Panc1 (cell line): ENCODE results near the gene KCNMB1. TPM values are rescaled to one million over a fixed set of nuclear protein-coding genes. Genes with fewer than 3 reads are reported as not detected.

Experiments used
- ATAC-seq: fragments of 200-7000 bp; cut with Tn5 transposase; 2 replicates; pipeline ENCODE4 v1.9.1; 2020; ENCODE audit warnings: mild to moderate bottlenecking, moderate library complexity
- BruUV-seq: library from RNA; stranded (reverse); fragments of 400-500 nt; replicated peaks from 2 replicates; lab custom pipeline; 2021; lab: Mats Ljungman, UMichigan
- CTCF ChIA-PET: fragments of 300-600 bp; sonication (Branson Sonifier 250); formaldehyde crosslinking; loops from one replicate; lab custom pipeline; 2022; ENCODE audit warnings: antibody characterized with exemption; lab: Charles Lee
- POLR2A ChIA-PET: fragments of 300-600 bp; sonication (Branson Sonifier 250); formaldehyde crosslinking; loops from one replicate; lab custom pipeline; 2022; ENCODE audit warnings: antibody characterized with exemption; lab: Charles Lee
- DNase-seq: peaks from one replicate; pipeline ENCODE4 v3.0.0-alpha.2; 2010; ENCODE audit warnings: low read depth, low spot score
- H3K27ac ChIP-seq: 2 replicates; pipeline ENCODE4 v1.5.1; 2011; ENCODE audit warnings: mild to moderate bottlenecking, low read length, inconsistent platforms
- H3K27me3 ChIP-seq: fragments of 200-500 bp; sonication (Bioruptor generic); 2 replicates; pipeline ENCODE4 v1.6.0; 2014; ENCODE audit warnings: low read length, inconsistent platforms; ENCODE audit not compliant: control insufficient read depth, insufficient read depth
- H3K36me3 ChIP-seq: fragments of 200-500 bp; sonication (Bioruptor generic); 2 replicates; pipeline ENCODE4 v1.5.1; 2014; ENCODE audit warnings: inconsistent platforms, mild to moderate bottlenecking, low read length, moderate library complexity; ENCODE audit not compliant: control insufficient read depth, insufficient read depth
- H3K4me1 ChIP-seq: 2 replicates; pipeline ENCODE4 v1.5.1; 2011; ENCODE audit warnings: inconsistent platforms, mild to moderate bottlenecking, low read length, moderate library complexity; ENCODE audit not compliant: control insufficient read depth, insufficient read depth
- H3K4me3 ChIP-seq, 2 experiments: 2 replicates each; pipeline ENCODE4 v1.5.1; 2011 to 2012; ENCODE audit warnings: low read depth in 2 of 2, low read length in 2 of 2, mild to moderate bottlenecking in 2 of 2, inconsistent platforms in 1 of 2, moderate library complexity in 1 of 2
- H3K9me3 ChIP-seq: fragments of 200-500 bp; sonication (Bioruptor generic); 2 replicates; pipeline ENCODE4 v1.5.1; 2014; ENCODE audit warnings: low read depth, mild to moderate bottlenecking, inconsistent platforms, low read length, moderate library complexity; ENCODE audit not compliant: control insufficient read depth, insufficient read depth
- CTCF ChIP-seq: fragments of 450-650 bp; IDR thresholded peaks from 2 replicates; pipeline ENCODE4 v1.5.1; 2017; ENCODE audit warnings: mild to moderate bottlenecking
- POLR2AphosphoS5 ChIP-seq: IDR thresholded peaks from 2 replicates; pipeline ENCODE4 v1.6.1; 2012; ENCODE audit warnings: mild to moderate bottlenecking, low read depth, low read length, moderate library complexity
- SIN3A ChIP-seq: IDR thresholded peaks from 2 replicates; pipeline ENCODE4 v1.6.1; 2012; ENCODE audit warnings: low read depth, mild to moderate bottlenecking, low read length, moderate library complexity, borderline replicate concordance; ENCODE audit not compliant: insufficient read depth
- TCF7L2 ChIP-seq: IDR thresholded peaks from 2 replicates; pipeline ENCODE4 v1.6.1; 2011; ENCODE audit warnings: mild to moderate bottlenecking, low read depth, low read length, inconsistent platforms
- in situ Hi-C: cut with HindIII; loops from 2 replicates; pipeline ENCODE4 v1.10.0; 2016; ENCODE audit warnings: low sequenced_read_pairs, low pct_unique_long_range_greater_than_20kb
- intact Hi-C: fragments of 100-400 bp; cut with micrococcal nuclease; formaldehyde crosslinking; loops from one replicate; pipeline ENCODE4 v1.10.0; 2022; ENCODE audit not compliant: unreplicated experiment
- total RNA-seq: library from RNA; stranded (reverse); gene quantifications from one replicate; pipeline ENCODE4 v1.2.1, GENCODE V29; 2021; ENCODE audit not compliant: unreplicated experiment
- TF ChIP-seq, protein P1 (sequence below), 2 experiments: IDR thresholded peaks; 2 replicates each; pipeline ENCODE4 v1.6.1; 2011 to 2012; ENCODE audit warnings: low read depth in 2 of 2, control low read depth in 1 of 2, low read length in 1 of 2, mild to moderate bottlenecking in 1 of 2, moderate library complexity in 1 of 2; ENCODE audit not compliant: insufficient read depth in 1 of 2

The KCNMB1 gene
- total RNA-seq, 1 experiment from 2014 or later: not detected

DNA sequence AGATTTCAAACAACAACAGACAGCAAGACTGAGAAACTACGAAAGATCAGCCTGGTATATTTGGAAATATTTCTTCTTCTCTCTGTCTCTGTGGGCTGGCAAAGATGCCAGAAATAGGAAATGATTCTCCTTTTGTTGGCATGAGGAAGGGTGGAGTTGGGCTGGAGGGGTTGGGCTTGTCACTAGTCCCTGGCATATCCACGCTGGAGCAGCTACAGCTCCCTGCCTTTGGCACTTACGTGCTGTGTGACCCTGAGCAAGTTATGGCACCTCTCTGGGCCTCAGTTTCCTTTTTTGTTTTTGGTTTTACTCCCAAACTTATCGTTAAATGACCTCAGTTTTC is 354 bp upstream of the KCNMB1 start:
- in situ Hi-C loops: no loop called here
- intact Hi-C loops: no loop called here
- no peaks in the 10 kb centered on the region for H3K9me3 ChIP-seq
- DNase-seq (no peak), ATAC-seq (no peak)
- no peak overlapping the region for H3K27ac ChIP-seq
- POLR2A ChIA-PET: interaction anchor here (0.6 kb wide), 1 partner anchor 111 kb away, joined by 17 read pairs; no protein-coding TSS in a partner anchor
- no TSS peak for BruUV-seq
- TF ChIP-seq POLR2AphosphoS5 (no peak), TCF7L2 (no peak), CTCF (no peak), SIN3A (no peak)
- TF ChIP-seq, protein P1, sequence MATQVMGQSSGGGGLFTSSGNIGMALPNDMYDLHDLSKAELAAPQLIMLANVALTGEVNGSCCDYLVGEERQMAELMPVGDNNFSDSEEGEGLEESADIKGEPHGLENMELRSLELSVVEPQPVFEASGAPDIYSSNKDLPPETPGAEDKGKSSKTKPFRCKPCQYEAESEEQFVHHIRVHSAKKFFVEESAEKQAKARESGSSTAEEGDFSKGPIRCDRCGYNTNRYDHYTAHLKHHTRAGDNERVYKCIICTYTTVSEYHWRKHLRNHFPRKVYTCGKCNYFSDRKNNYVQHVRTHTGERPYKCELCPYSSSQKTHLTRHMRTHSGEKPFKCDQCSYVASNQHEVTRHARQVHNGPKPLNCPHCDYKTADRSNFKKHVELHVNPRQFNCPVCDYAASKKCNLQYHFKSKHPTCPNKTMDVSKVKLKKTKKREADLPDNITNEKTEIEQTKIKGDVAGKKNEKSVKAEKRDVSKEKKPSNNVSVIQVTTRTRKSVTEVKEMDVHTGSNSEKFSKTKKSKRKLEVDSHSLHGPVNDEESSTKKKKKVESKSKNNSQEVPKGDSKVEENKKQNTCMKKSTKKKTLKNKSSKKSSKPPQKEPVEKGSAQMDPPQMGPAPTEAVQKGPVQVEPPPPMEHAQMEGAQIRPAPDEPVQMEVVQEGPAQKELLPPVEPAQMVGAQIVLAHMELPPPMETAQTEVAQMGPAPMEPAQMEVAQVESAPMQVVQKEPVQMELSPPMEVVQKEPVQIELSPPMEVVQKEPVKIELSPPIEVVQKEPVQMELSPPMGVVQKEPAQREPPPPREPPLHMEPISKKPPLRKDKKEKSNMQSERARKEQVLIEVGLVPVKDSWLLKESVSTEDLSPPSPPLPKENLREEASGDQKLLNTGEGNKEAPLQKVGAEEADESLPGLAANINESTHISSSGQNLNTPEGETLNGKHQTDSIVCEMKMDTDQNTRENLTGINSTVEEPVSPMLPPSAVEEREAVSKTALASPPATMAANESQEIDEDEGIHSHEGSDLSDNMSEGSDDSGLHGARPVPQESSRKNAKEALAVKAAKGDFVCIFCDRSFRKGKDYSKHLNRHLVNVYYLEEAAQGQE (IDR thresholded peaks at IDR 0.05; ENCODE audit: insufficient read depth in 1 of 2, low read depth in 2 of 2, low read length in 1 of 2): no peak
- CTCF ChIA-PET: no interaction called here
- H3K27me3 ChIP-seq: peaks cover 2% of the 10 kb centered on the region
- H3K4me3 ChIP-seq: no peak overlapping the region
- no peaks in the 10 kb centered on the region for H3K4me1 ChIP-seq
- H3K36me3 ChIP-seq: no peaks in the 10 kb centered on the region

DNA sequence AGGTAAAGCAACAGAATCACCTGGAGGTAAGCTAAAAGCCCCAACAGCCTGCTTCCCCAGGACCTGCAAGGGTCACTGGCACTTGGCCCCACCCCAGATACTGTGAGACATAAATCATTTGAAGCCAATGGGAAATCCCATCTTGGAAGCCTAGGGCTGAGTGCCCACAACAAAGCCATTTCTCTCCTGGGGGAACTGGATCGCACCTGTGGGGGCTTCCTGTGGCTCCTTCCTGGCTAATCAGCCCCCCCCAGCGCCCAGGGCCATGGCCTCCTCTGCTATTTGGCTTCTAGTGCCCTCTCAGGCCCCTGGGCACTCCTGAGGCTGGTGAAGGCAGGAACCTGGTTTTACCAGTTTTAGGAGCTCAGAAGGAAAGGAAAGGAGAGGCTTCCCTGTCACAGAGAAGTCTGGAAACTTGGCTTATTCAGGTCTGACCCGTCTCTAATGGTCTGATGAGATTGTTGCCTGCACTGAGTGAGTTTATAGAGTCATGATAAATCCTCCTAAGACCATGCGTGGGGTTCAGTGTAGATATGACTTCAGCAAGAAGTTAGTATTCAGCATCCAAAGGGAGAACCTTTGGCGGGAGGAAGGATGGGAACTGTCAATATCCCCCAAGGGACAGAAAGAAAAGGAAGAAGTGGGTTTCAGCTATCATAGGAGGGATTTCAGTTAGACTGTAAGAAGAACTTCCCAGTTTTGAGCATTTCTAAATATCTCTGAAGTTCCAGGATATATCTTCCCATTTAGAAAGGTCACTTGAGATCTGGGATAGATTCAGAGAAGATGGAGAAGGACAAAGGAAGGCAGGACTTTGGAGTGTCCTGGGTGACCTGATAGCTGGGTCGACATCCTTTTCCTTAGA is 1.2 kb downstream of the KCNMB1 start:
- H3K4me1 ChIP-seq: no peaks in the 10 kb centered on the region
- no peak for TF ChIP-seq TCF7L2
- TF ChIP-seq SIN3A: no peak
- no peak for TF ChIP-seq POLR2AphosphoS5
- in situ Hi-C loops (no loop called here), intact Hi-C loops (no loop called here)
- ATAC-seq (no peak), DNase-seq (no peak)
- no peaks in the 10 kb centered on the region for H3K36me3 ChIP-seq
- no peak overlapping the region for H3K27ac ChIP-seq
- peaks cover 2% of the 10 kb centered on the region for H3K27me3 ChIP-seq
- no peaks in the 10 kb centered on the region for H3K9me3 ChIP-seq
- no TSS peak for BruUV-seq
- ChIA-PET POLR2A (no interaction called here), CTCF (no interaction called here)
- H3K4me3 ChIP-seq: no peak overlapping the region
